Right atrium auricular region (tissue), 2 donors: ENCODE results near the gene PDE5A. TPM values are rescaled to one million over a fixed set of nuclear protein-coding genes. Genes with fewer than 3 reads are reported as not detected.
A peak's percentile ranks its signal among the peaks of the same experiment; 100 is the strongest.

Experiments
- DNase-seq: peaks from one replicate; pipeline ENCODE4 v3.0.0-alpha.2; 2019; ENCODE audit warnings: low spot score
- H3K27ac ChIP-seq, 2 donors: fragments of 200-600 bp; sonication (generic); 1 replicate in 1 of 2; 2 replicates in 1 of 2; pipeline ENCODE4 v1.5.1; 2016 to 2019
- H3K27me3 ChIP-seq, 2 donors: fragments of 200-600 bp; sonication (generic); one replicate each; pipeline versions ENCODE4 v1.5.1 to v1.6.0; 2017 to 2019
- H3K36me3 ChIP-seq: fragments of 200-600 bp; sonication (generic); one replicate; pipeline ENCODE4 v1.5.1; 2016
- H3K4me1 ChIP-seq, 2 donors: fragments of 200-600 bp; sonication (generic); one replicate each; pipeline versions ENCODE4 v1.5.1 to v1.6.0; 2017 to 2019
- H3K4me3 ChIP-seq, 2 donors: fragments of 200-600 bp; sonication (generic); 1 replicate in 1 of 2; 2 replicates in 1 of 2; pipeline ENCODE4 v1.5.1; 2017 to 2019; ENCODE audit warnings: mild to moderate bottlenecking in 1 of 2, moderate library complexity in 1 of 2
- H3K9me3 ChIP-seq, 2 donors: fragments of 200-600 bp; sonication (generic); one replicate each; pipeline ENCODE4 v1.5.1; 2019
- CTCF ChIP-seq, 2 donors: fragments of 200-600 bp; sonication (generic); IDR thresholded peaks; one replicate each; pipeline ENCODE4 v1.5.1; 2019; ENCODE audit warnings: antibody characterized with exemption in 2 of 2
- total RNA-seq, 2 donors: library from RNA; depleted of rRNA; stranded (reverse); fragments of >200 nt; gene quantifications; one replicate each; pipeline ENCODE4 v1.1.0, GENCODE V29; 2016

Gene PDE5A
- total RNA-seq, 2 donors from 2014 or later = 5.8 to 14.7 TPM

GRCh38 chr4:119559044-119559647 is 69.5 kb downstream of the PDE5A start:
- peak; percentile 27 to 62 for TF ChIP-seq CTCF (IDR thresholded peaks at IDR 0.05)
- Histone ChIP-seq H3K4me1 (no peaks in the 10 kb centered on the region), H3K27me3 (no peaks in the 10 kb centered on the region), H3K27ac (no peak overlapping the region), H3K9me3 (peaks cover 0 to 10% of the 10 kb centered on the region in 2 donors), H3K4me3 (no peak overlapping the region), H3K36me3 (peaks cover 9% of the 10 kb centered on the region)
- DNase-seq = no peak

- no peak for DNase-seq
- H3K9me3 ChIP-seq = no peaks in the 10 kb centered on the region
- H3K4me1 ChIP-seq = no peaks in the 10 kb centered on the region
- no peak overlapping the region for H3K4me3 ChIP-seq
- H3K36me3 ChIP-seq = no peaks in the 10 kb centered on the region
- TF ChIP-seq CTCF (IDR thresholded peaks at IDR 0.05) = no peak
- no peaks in the 10 kb centered on the region for H3K27me3 ChIP-seq
- H3K27ac ChIP-seq = no peak overlapping the region
These were observed 77.6 kb downstream of the PDE5A start for GRCh38 chr4:119550857-119551532.

GRCh38 chr4:119549639-119550038 is 79.0 kb downstream of the PDE5A start:
- H3K27ac ChIP-seq = no peak overlapping the region
- no peaks in the 10 kb centered on the region for H3K36me3 ChIP-seq

GRCh38 chr4:119543779-119544178 is 84.8 kb downstream of the PDE5A start:
- Histone ChIP-seq H3K4me1 (no peaks in the 10 kb centered on the region), H3K27ac (no peak overlapping the region), H3K27me3 (no peaks in the 10 kb centered on the region), H3K36me3 (no peaks in the 10 kb centered on the region), H3K9me3 (no peaks in the 10 kb centered on the region), H3K4me3 (no peak overlapping the region)
- TF ChIP-seq CTCF (IDR thresholded peaks at IDR 0.05) = no peak
- DNase-seq = no peak

More at GRCh38 chr4:119549639-119550038, 79.0 kb downstream of the PDE5A start:
- Histone ChIP-seq H3K27me3 (no peaks in the 10 kb centered on the region), H3K4me3 (no peak overlapping the region), H3K9me3 (no peaks in the 10 kb centered on the region), H3K4me1 (no peaks in the 10 kb centered on the region)
- no peak for TF ChIP-seq CTCF (IDR thresholded peaks at IDR 0.05)
- no peak for DNase-seq

DNA sequence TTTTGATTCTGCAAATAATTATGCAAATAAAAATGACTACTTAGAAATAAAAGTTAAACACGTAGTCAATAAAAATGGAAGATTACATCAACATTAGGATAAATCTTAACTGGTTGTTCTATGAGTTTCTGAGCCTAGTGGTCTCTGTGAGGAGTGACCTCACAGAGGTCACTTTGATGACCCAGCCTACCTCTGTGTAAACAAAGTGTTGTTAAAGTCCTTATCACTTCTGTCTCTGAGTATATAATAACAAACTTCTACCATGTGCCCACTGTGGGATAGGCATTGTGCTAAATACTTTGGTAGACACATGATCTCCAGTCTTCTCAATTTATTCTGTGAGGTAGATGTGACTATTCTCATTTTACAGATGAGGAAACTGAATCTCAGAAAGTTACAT is 85.4 kb downstream of the PDE5A start:
- no peak for TF ChIP-seq CTCF (IDR thresholded peaks at IDR 0.05)

More for the DNA sequence above, 85.4 kb downstream of the PDE5A start:
- Histone ChIP-seq H3K4me1 (no peaks in the 10 kb centered on the region), H3K36me3 (no peaks in the 10 kb centered on the region), H3K27me3 (no peaks in the 10 kb centered on the region), H3K9me3 (no peaks in the 10 kb centered on the region), H3K27ac (no peak overlapping the region), H3K4me3 (no peak overlapping the region)
- DNase-seq = no peak
